ENCODE data around the gene SNX17.

The SNX17 gene

GRCh38 chr2:27370816-27371620, 602 bp downstream of the SNX17 start:
- peak; percentile 59 for DNase-seq

- no peak for DNase-seq
Observed at GRCh38 chr2:27372937-27373336, 2.5 kb downstream of the SNX17 start.

- DNase-seq: no peak
Observed at GRCh38 chr2:27373567-27373966, 3.2 kb downstream of the SNX17 start.

GRCh38 chr2:27375513-27376099, 5.2 kb downstream of the SNX17 start:
- DNase-seq: no peak

- no peak for DNase-seq
Observed at GRCh38 chr2:27376151-27376865, 5.9 kb downstream of the SNX17 start.

GRCh38 chr2:27376866-27377617, 6.6 kb downstream of the SNX17 start:
- DNase-seq: no peak

GRCh38 chr2:27377618-27378095, 7.2 kb downstream of the SNX17 start:
- DNase-seq: no peak

GRCh38 chr2:27378096-27378808, 7.8 kb downstream of the SNX17 start:
- DNase-seq: peak; percentile 43

GRCh38 chr2:27378809-27379290, 8.4 kb downstream of the SNX17 start:
- no peak for DNase-seq

GRCh38 chr2:27379383-27379835, 9.0 kb downstream of the SNX17 start:
- DNase-seq: no peak

- DNase-seq: no peak
Observed at GRCh38 chr2:27379836-27380625, 9.6 kb downstream of the SNX17 start.

GRCh38 chr2:27380626-27381545, 10.5 kb downstream of the SNX17 start, which contains the start of gene ZNF513:
Gene ZNF513, minus strand, starts transcription at chr2:27380734. Its CDS starts 208 bp downstream, at chr2:27380526.
- peak; percentile 98 for DNase-seq

- no peak for DNase-seq
Observed at GRCh38 chr2:27381577-27382181, 11.3 kb downstream of the SNX17 start.

GRCh38 chr2:27390822-27391679, 20.6 kb downstream of the SNX17 start:
- DNase-seq: no peak

- DNase-seq: no peak
Observed at GRCh38 chr2:27393225-27393624, 22.8 kb downstream of the SNX17 start.

GRCh38 chr2:27398962-27399361, 28.5 kb downstream of the SNX17 start:
- DNase-seq: no peak

- no peak for DNase-seq
Observed at GRCh38 chr2:27400348-27401135, 30.1 kb downstream of the SNX17 start.

All from femur (tissue), 1 donor.